HG03196 (cell line): Measurements from ENCODE around the gene GLS2.
A peak's percentile ranks its signal among the peaks of the same experiment; 100 is the strongest.
"Not testable (repeated sequence)": the region's sequence is repeated elsewhere in the genome, so short reads cannot be mapped to it uniquely, and the experiment has no call there.

Experiments
- ATAC-seq: cut with Tn5 transposase; IDR thresholded peaks from one replicate; pipeline ENCODE4 v1.9.1; 2021; ENCODE audit not compliant: unreplicated experiment

GLS2 gene

DNA sequence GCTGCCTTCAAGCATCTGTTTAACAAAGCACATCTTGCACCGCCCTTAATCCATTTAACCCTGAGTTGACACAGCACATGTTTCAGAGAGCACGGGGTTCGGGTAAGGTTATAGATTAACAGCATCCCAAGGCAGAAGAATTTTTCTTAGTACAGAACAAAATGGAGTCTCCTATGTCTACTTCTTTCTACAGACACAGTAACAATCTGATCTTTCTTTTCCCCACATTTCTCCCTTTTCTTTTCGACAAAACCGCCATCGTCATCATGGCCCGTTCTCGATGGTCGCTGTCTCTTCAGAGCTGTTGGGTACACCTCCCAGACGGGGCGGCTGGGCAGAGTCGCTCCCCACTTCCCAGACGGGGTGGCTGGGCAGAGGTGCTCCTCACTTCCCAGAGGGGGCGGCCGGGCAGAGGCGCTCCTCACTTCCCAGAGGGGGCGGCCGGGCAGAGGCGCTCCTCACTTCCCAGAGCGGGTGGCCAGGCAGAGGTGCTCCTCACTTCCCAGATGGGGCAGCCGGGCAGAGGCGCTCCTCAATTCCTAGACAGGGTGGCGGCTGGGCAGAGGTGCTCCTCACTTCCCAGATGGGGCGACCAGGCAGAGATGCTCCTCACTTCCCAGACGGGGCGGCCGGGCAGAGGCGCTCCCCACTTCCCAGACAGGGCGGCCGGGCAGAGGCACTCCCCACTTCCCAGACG, 5.6 kb upstream of the GLS2 start:
- not testable (repeated sequence) for ATAC-seq

DNA sequence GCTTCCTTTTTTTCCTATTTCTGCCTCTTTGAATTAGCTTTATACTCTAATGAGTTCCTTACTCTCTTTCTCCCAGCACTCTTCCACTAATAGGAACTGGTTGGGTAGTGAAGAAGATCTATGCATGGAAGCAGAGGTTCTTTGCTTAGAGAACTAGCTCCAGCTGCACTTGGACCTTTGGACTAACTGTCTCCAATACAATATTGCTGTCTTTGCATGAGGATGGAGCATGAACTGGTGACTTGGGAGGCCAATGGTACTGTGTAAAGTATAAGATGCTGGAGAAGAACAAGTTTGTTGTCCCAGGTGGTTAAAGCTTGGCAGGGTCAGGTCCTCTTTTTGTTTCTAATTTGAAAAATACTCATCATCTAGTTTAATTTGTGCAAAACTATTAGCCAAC, 2.4 kb upstream of the GLS2 start:
- no peak for ATAC-seq

GRCh38 chr12:56487448-56488040, 417 bp downstream of the GLS2 start:
- peak; percentile 7 for ATAC-seq

GRCh38 chr12:56486694-56487093, 1.3 kb downstream of the GLS2 start:
- ATAC-seq = no peak

GRCh38 chr12:56484566-56484965, 3.4 kb downstream of the GLS2 start:
- ATAC-seq = no peak

DNA sequence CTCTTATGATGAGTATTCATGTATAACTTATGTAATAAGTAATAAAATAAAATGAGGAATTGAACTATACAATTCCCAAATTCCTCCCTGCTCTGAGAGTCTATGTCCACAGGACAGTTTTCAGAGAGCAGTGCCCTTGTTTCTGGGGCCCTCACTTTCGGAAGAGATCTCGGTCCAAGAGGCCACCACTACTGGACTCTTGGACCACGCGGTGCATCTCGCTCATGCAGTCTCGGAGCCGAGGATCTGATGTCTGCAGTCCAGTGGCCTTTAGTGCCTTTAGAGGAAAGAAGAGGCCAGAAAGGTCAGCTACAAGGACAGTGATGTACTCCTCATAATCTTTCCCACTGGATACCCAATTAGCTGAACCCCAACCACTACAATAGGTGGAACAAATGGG, 8.3 kb downstream of the GLS2 start:
- no peak for ATAC-seq

DNA sequence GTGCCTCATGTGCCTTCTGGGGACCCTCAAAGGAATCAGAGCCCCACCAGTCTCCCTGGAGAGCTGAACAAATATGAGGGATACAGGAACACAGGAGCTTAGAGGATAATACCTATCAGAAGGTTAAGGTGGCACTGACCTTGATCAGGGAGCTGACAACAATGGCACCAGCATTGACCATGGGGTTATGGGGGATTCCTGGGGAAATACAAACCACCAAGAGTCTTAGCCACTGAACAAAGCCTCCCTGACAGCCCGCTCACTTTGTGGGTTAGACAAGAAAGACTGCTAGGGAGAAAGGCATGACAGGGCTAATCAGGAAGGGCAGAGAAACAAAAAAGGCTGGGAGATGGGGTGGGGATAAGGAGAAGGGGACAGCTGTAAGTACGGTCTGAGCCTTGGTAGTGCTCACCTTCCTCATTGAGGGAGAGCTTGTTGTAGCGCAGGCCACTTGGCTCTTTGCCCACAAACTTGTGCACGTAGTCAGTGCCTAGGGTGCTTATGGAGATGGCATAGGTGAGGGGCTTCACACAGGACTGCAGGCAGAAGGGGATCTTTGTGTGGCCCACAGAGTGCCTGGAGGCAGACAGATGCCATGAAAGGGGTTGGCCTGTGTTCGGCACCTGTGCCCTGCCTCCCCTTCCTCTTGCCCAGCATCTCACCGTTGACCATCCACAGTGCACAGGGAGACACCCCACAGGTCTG, 10.3 kb downstream of the GLS2 start:
- ATAC-seq = no peak

DNA sequence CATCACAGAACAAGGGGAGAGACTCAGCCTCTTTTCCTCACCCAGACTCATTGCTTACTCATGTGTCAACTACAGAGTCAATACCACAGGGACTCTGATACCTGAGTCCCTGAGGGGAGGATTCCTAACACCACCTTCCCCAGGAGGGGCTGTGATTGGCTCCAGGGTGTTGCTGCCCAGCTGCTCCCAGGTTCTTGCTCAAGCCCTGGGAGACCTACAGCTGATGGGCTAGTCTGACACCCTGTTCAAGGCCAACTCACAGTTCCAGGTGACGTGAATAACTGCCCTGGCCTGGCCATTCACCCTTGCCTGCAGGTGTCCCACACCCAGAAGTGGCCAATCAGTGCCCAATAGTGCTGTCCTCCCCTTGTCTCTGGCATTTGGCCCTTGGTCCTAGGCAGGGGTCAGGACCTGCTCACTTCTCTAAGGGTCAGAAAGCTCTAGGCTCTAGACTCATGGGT, 11.0 kb downstream of the GLS2 start:
- no peak for ATAC-seq

GRCh38 chr12:56476143-56476542, 11.8 kb downstream of the GLS2 start:
- ATAC-seq = no peak

- ATAC-seq = no peak
These were observed 13.6 kb downstream of the GLS2 start for GRCh38 chr12:56474389-56474788.

DNA sequence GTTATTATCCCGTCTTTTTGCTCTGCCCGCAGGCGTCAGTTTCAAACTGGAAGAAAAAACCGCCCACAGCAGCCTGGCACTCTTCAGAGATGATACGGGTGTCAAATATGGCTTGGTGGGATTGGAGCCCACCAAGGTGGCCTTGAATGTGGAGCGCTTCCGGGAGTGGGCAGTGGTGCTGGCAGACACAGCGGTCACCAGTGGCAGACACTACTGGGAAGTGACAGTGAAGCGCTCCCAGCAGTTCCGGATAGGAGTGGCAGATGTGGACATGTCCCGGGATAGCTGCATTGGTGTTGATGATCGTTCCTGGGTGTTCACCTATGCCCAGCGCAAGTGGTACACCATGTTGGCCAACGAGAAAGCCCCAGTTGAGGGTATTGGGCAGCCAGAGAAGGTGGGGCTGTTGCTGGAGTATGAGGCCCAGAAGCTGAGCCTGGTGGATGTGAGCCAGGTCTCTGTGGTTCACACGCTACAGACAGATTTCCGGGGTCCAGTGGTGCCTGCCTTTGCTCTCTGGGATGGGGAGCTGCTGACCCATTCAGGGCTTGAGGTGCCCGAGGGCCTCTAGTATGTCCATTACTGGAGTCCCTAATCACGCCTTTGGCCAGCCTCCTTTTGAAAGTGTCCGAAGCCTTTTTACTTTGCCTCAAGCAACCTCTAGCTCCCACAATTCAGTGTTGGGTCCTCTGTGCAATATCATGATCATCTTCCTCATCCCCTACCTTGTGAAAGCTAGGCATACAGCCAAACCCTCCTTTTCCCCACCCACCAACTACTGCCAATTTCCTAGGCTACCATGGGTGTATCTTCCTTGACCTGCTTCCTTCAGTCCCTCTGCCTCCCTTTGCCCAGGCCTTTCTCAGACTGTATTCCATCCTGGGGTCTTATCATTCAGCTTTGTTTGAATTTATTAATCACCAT, 18.7 kb downstream of the GLS2 start:
- ATAC-seq = no peak

GRCh38 chr12:56468216-56469006, 19.6 kb downstream of the GLS2 start, which contains the start of gene SPRYD4:
Gene SPRYD4 (plus strand): TSS chr12:56468578. CDS start chr12:56468592, 14 bp downstream.
- ATAC-seq = peak; percentile 88

DNA sequence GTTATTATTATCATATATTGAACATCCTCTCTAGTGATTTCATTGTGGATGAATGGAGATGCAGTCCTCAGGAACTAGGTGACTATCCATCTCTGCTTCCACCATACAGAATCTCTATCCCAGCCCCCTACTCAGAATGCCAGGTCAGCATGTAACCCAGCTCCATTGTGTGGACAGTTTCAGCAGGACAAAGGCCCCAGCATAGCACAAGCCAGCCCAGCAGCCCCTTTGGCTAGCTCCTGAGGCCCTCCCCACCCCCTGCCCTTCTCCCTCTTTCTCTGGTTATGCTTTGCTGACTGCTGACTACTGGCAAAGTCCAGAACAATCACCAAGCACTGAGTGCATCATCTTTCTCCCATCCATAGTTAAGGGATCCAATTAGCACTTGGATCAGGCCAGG, 25.4 kb downstream of the GLS2 start:
- no peak for ATAC-seq

DNA sequence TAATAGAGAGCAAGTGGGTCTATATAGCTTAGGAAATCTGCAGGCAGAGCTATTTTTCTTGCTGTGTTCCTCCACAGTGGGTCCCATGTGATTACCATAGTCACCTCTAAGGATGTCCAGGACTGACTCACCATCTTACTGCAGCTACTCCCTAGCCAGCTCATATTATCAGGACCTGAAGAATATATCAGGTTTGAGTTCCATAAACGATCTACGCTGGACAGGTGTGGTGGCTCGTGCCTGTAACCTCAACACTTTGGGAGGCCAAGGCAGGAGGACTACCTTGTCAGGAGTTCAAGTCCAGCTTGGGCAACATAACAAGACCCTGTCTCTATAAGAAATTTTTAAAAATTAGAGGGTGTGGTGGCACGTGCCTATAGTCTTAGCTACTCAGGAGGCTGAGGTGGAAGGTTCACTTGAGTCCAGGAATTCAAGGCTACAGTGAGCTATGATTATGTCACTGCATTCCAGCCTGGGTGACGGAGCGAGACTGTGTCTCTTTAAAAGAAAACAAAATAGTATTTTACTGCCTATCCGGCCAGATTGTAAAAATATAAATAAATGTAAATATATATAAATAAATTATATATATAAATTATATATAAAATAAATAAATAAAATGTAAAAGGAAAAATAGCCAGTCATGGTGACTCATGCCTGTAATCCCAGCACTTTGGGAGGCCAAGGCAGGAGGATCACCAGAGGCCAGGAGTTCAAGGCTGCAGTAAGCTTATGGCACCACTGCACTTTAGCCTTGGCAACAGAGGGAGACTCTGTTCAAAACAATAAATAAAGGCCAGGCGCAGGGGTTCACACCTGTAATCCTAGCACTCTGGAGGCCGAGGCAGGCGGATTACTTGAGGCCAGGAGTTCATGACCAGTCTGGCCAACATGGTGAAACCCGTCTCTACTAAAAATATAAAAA, 26.5 kb downstream of the GLS2 start:
- no peak for ATAC-seq

- no peak for ATAC-seq
These were observed 30.1 kb downstream of the GLS2 start for GRCh38 chr12:56457817-56458216.

DNA sequence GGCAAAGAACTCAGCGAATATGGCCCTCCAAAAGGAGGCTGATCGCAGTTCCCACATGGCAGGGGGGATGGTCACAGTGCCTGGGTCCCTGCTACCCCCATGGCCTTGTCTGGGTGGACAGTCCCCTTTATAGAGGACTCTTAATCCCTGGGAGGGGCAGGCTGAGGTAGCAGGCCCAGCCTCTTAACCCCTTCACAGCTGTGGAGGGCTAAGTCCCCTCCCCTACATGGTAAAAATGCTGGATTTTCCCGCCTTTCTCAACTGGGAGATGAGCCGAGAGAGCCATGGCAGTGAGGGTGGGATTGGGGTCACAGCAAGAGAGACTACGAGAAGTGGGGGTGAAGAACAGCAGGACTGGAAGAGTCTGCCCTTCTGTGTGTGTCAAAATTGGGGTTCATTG, 33.4 kb downstream of the GLS2 start, which contains the start of gene MIP:
TSS of gene MIP (minus strand) at position 101 of the 400 bp plus-strand sequence. CDS start at position 57, 44 bp downstream.
- ATAC-seq = no peak

GRCh38 chr12:56451147-56451546, 36.8 kb downstream of the GLS2 start:
- ATAC-seq = no peak

DNA sequence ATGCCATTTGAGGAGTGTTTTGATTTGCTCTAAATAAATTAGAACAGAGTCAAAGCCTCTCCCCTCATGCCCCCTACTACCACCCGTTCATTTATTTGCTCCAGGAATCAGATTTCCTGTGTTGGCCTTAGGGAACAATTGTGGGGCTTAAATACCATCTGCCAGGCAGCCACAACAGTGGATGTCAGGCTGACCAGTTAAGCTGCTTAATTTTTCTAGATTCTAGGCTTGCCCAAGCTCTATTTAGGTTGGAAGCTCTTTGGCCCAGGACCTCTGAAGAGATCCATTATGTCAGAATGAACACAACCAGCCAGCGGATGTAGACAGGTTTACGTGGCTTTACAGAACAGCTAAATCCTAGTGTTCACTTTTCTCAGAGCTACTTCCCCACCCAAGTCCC, 37.7 kb downstream of the GLS2 start:
- no peak for ATAC-seq

- no peak for ATAC-seq
These were observed 38.4 kb downstream of the GLS2 start for GRCh38 chr12:56449622-56449984.
